Thyroid gland (tissue), 4 donors: ENCODE results near the gene GALNT10.

Source experiments
- CTCF ChIP-seq, 6 experiments: fragments of 200-600 bp in 3 of 6; fragments of 450-650 bp in 3 of 6; sonication (generic) in 3 of 6; IDR thresholded peaks; one replicate each; pipeline ENCODE4 v1.5.1; 2016 to 2019; ENCODE audit warnings: antibody characterized with exemption in 6 of 6, mild to moderate bottlenecking in 2 of 6, inconsistent platforms in 1 of 6, moderate library complexity in 1 of 6
- POLR2A ChIP-seq, 2 donors: fragments of 450-650 bp; IDR thresholded peaks; one replicate each; pipeline ENCODE4 v1.6.1; 2017; ENCODE audit warnings: antibody characterized with exemption in 2 of 2, mild to moderate bottlenecking in 2 of 2, moderate library complexity in 1 of 2

GRCh38 chr5:154168395-154168794 lies 22.1 kb upstream of the GALNT10 start:
- TF ChIP-seq CTCF (IDR thresholded peaks at IDR 0.05) (no peak), POLR2A (IDR thresholded peaks at IDR 0.05) (no peak)
